NCI-H1436 (cell line): ENCODE measurements around the gene PLCH1.

Source experiments
- DNase-seq: peaks from one replicate; lab custom pipeline; 2025; lab: John Stamatoyannopoulos, UW

Gene PLCH1

GRCh38 chr3:155457591-155457990 lies 287.3 kb downstream of the PLCH1 start:
- DNase-seq, result no peak

DNA sequence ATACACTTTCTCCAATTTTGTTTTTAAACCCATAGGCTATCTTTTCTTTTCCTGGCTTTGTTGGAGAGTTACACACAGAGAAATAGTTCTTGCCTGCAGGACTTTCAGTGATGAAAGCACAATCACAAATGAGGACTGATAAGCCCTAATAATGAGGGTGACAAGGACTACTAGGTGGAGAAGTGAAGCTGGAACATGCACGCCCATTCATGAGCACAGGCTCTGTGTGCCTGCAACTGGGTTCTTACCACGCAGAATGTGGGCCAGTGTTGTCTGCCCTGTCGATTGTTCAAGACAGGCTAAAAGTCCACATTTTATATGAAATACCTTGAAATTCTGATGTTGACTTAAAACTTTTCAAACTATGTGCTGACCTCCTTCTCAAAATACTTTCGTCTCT lies 289.1 kb downstream of the PLCH1 start:
- no peak for DNase-seq

- DNase-seq, result no peak
These were observed 291.4 kb downstream of the PLCH1 start for GRCh38 chr3:155453512-155453911.

- no peak for DNase-seq
These were observed 295.1 kb downstream of the PLCH1 start for GRCh38 chr3:155449613-155450267.

DNA sequence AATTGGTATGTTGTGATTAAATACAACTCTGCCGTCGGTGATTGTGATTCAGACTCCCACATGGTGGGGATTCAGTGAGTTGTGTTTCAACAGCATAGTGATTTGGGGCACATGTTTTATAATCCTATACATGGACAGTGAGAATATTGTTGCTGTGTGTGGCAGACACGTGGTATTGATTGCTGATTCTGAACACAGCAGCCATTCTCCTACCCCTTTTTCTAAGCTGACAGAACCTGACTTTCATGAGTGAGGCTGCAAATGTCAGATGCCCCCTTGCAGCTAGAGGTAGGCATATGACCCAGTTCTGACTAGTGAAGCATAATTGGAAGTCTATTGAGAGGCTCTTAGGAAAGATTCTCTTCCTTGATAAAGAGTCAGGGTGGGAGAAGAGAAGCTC lies 296.3 kb downstream of the PLCH1 start:
- DNase-seq, result no peak

DNA sequence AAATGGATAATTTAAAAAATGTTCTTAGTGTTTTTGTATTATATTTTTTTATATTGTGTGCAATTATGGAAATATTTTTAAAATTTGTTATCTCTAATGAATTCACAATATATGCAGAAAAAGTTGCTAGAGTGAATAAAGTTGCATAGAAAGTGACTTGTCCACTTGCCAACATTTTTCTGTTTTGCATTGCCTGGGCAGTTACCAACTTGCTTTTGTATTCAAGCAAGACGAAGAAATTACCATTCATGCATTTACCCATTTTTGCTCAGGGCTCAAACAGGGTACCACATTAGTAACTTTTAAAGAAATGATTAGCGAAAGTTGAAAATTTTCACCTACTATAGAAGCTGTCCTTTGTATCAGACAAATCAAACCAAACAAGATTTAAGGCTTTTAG lies 298.5 kb downstream of the PLCH1 start:
- no peak for DNase-seq

DNA sequence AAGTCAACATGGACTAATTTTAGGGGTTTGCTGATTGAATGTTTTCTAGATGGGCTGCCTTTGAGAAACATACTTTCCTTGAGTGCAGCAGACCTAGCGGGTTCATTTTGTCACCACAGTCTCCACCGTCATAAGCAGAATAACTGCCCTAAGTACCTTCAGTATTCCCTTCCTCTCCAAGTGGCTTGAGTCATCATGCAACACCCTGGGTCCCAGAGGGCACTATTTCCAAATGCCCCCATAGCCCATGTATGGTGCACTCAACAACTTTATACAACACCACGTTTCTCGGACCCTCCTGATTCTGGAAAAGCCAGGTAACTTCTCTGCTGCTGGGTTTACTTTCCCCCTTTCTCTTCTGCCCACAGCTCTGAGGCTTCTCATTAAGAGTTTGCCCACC lies 300.1 kb downstream of the PLCH1 start:
- no peak for DNase-seq

DNA sequence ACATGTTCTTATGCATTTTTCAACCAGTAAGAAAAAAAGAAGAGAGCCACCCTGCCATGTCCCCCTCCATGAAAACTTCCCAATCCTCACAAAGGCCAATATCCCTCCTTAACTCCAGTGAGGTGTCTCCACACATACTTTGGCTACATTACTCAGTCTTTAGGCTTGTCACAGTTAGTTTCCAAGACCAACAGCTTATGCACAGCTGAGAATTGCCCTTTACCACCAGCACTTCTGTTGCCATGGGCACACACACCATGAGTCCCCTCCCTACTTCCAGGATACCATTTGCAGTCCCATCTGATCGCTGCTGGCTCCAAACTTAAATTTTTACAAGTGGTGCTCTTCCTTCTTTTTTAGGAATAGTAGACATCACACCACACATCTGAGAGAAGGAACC lies 301.1 kb downstream of the PLCH1 start:
- no peak for DNase-seq

DNA sequence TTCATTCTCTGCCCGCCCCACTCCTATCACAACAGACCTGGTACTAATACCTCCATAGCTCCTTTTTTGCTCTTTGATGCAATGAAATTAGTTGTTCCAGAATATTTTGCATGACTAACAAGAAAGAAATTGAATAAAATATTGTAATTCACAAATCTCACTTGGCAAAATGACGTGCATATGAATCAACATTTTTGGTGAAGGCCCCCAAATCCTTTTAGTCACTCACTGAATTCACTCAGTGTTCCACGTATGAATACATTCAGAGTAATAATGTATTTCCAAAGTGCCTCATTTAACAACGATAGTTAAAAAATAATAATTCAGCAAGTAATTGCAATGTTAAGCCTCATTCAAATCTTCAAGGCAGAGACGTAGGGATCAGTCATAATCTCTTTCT lies 302.8 kb downstream of the PLCH1 start:
- no peak for DNase-seq

DNA sequence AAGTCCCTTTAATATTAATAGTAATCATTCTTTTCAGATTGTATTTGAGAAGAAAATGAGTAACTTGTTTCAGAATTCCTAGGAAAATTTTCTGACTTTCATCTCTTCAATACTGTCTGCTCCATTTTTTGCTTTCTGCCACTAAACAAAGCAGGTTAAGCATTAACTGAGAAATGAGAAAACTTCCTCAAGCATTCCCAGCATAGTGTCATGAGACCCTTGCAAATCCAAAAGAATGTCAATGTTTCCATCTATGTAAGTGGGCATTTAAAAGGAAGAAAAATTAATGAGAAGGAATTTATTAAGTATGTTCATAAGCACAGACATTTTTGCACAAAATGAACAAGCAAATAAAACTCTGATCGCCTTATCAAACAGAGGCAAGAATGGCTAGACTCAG lies 303.4 kb downstream of the PLCH1 start:
- no peak for DNase-seq

- DNase-seq, result no peak
These were observed 303.8 kb downstream of the PLCH1 start for GRCh38 chr3:155441026-155441425.

- DNase-seq, result no peak
These were observed 309.1 kb downstream of the PLCH1 start for GRCh38 chr3:155435821-155436220.

DNA sequence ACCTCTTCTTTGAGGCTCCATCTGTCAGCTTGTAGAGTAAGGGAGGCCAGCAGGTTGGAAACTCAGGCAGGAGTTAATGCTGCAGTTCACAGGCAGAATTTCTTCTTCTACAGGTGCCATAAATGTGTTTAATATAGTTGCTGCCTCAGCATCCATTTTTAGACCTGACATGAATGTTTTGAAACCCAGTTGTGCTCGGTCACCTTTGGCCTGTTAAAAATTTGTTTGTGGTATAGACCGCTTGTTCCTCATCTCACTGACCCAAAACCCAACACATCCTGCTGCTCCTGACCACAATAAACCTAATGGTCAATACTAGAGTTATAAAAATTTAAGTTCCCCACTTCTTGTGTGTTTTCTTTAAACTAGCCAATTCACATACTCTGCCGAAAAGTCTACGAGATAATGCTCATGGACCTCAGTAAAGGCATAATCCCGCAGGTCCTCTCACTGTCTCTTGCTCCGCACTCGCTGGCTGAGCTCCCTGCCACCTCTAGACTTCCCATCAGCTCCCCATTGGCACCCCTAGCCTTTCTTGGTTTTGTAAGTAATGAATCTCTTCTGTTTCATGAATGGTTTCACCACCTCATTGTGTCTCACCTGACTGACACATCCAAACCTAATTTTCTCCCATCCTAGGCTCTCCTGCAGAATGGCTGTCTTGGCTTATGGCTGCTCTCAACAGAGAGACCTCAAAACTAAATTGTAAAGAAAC lies 312.9 kb downstream of the PLCH1 start:
- DNase-seq, result no peak

GRCh38 chr3:155428563-155428962 lies 316.3 kb downstream of the PLCH1 start:
- no peak for DNase-seq

DNA sequence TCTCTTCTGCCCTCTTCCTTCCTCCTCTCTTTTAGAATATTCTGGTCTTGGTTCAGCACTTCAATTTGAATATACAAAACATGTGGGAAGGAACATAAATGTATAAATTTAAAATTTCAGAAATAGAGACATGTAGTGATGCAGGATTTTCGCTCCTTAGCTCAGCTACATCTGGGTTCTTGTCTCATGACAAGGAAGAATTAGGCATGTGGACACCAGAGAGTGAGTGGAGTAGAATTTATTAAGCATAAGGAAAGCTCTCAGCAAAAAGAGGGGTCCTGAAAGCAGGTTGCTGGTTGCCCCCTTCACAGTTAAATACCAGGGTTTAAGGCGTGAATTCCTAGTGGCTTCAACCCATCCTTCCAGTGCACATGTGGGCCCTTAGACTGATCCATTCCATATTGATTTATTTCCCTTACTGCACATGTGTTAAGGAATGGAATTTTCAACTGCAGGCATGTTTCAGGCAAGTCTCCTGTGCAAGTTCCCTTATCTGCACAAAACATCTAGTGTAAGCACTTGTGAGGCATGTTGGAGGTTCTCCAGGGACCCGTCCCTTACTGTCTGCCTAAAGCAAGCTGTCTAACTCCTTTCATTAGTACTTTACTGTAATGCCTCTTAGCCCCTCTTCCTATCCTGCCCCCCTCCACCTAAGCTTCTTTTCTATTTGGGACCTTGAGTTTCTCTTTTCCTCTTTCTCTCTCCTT lies 318.2 kb downstream of the PLCH1 start:
- no peak for DNase-seq

GRCh38 chr3:155425396-155425795 lies 319.5 kb downstream of the PLCH1 start:
- no peak for DNase-seq

GRCh38 chr3:155424323-155424710 lies 320.6 kb downstream of the PLCH1 start:
- no peak for DNase-seq

DNA sequence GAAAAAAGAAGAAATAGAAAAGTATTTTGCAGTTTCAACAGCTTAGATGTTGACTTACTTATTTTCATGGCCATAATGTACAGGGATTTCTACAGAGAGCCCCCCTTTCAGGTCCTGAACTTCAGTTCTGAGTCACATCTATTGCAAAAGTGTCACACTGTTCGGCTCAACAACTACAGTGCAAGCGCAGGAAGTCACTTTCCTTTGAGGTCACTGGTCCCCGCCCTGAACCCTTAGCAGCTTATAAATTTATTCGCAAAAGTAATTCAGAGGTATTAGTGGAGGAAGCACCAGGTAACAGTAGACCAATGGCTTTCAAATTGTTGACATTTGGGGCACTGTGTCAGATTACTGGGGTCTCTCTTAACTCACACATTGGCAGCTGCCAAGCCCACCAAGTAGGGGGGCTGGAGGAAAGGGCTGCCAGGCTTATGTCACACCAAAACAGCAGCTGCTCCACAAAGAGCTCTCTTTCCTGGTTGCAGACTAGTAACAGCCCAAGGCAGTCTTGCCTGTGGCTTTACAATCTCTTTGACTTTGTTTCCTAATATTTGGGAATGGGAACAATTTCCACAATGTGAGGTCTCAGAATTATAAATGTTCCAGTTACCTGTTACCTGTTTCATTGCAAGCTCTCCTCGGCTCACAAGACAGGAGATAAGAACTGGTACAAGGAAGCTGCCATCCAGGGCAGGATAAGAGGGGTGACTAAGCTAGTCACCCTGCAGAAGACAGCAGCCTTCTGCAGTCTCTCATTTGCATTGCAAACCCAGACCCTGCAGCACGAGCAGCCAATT lies 321.1 kb downstream of the PLCH1 start:
- no peak for DNase-seq

GRCh38 chr3:155420881-155421486 lies 323.9 kb downstream of the PLCH1 start:
- no peak for DNase-seq

DNA sequence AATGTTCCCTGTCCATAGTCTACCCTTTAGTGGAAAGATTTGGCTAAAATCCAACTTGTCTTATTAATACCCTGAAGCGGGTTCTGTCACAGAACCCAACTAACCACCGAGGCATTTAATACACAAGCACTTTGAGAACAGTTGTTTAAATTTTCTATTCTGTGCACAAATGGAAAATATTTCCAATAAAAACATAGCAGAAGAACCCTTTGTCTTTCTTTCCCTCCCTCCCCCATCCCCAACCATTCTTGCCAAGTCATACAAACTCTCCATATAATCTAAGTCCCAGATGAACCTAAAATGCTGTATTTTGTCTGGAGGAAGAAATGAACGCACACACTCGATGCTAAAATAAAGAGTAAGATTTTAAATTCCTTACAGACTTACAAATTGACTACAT lies 324.5 kb downstream of the PLCH1 start:
- DNase-seq, result no peak

GRCh38 chr3:155418407-155418806 lies 326.5 kb downstream of the PLCH1 start:
- DNase-seq, result no peak

DNA sequence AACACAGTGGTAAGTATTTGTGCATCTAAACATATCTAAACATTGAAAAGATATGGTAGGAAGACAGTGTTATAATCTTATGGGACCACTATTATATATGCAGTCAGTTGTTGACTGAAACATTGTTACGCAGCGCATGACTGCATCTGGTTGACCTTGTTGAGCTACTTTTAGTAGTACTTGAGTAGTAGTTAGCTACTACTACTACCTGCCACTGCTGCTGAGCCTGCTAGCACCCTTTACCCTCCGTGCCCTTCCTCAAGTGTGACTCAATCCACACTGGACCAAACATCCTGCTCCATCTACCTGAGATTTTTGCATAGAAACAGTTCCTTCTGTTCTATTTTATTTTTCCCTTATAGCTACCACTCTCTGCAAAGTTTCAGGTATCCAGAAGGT lies 327.8 kb downstream of the PLCH1 start:
- DNase-seq, result no peak
